IMR-90 (cell line): ENCODE data around the gene MS4A13. TPM values are rescaled to one million over a fixed set of nuclear protein-coding genes. Genes with fewer than 3 reads are reported as not detected.

Experiments
- ATAC-seq: fragments of 200-7000 bp; cut with Tn5 transposase; 2 replicates; pipeline ENCODE4 v1.9.1; 2020; ENCODE audit warnings: low read depth, mild to moderate bottlenecking, moderate library complexity
- BruUV-seq: library from RNA; stranded (reverse); fragments of 400-500 nt; replicated peaks from 2 replicates; lab custom pipeline; 2021; lab: Mats Ljungman, UMichigan
- CTCF ChIA-PET: fragments of 300-600 bp; formaldehyde crosslinking; extraction: SDS; loops from one replicate; lab custom pipeline; 2021; ENCODE audit warnings: antibody characterized with exemption; lab: Yijun Ruan, JAX
- POLR2A ChIA-PET: fragments of 300-600 bp; sonication (Branson Sonifier 250); formaldehyde crosslinking; loops from one replicate; lab custom pipeline; 2022; ENCODE audit warnings: antibody characterized with exemption; ENCODE audit not compliant: unreplicated experiment; lab: Charles Lee
- DNase-seq: peaks from one replicate; pipeline ENCODE4 v3.0.0; 2013
- H2AFZ ChIP-seq: replicated peaks from 2 replicates; pipeline ENCODE3; 2013; ENCODE audit warnings: low read length, mild to moderate bottlenecking; ENCODE audit not compliant: poor library complexity
- H2AK5ac ChIP-seq: 2 replicates; pipeline ENCODE4 v1.6.1; 2013; ENCODE audit warnings: low read depth, low read length, inconsistent platforms
- H2AK9ac ChIP-seq: replicated peaks from 2 replicates; pipeline ENCODE3; 2013; ENCODE audit warnings: mild to moderate bottlenecking, low read depth, low read length, moderate library complexity; ENCODE audit not compliant: poor library complexity
- H2BK120ac ChIP-seq: 2 replicates; pipeline ENCODE4 v1.6.1; 2013; ENCODE audit warnings: low read depth, low read length, inconsistent platforms
- H2BK15ac ChIP-seq: 3 replicates; pipeline ENCODE4 v1.6.1; 2013; ENCODE audit warnings: low read depth, low read length, inconsistent platforms
- H2BK20ac ChIP-seq: 2 replicates; pipeline ENCODE4 v1.6.1; 2013; ENCODE audit warnings: low read depth, mild to moderate bottlenecking, inconsistent platforms, low read length, moderate library complexity
- H2BK5ac ChIP-seq: 2 replicates; pipeline ENCODE4 v1.6.1; 2013; ENCODE audit warnings: mild to moderate bottlenecking, low read depth, low read length, inconsistent platforms; ENCODE audit not compliant: poor library complexity, severe bottlenecking
- H3K14ac ChIP-seq: replicated peaks from 2 replicates; pipeline ENCODE4 v1.6.1; 2013; ENCODE audit warnings: low read depth, low read length, inconsistent platforms
- H3K18ac ChIP-seq: 2 replicates; pipeline ENCODE4 v1.6.1; 2013; ENCODE audit warnings: low read depth, low read length, control low read depth
- H3K23ac ChIP-seq: 2 replicates; pipeline ENCODE4 v1.6.1; 2013; ENCODE audit warnings: low read depth, low read length, inconsistent platforms
- H3K27ac ChIP-seq: 2 replicates; pipeline ENCODE4 v1.5.1; 2013; ENCODE audit warnings: mild to moderate bottlenecking, control low read depth, low read length; ENCODE audit not compliant: insufficient read depth
- H3K27me3 ChIP-seq: 2 replicates; pipeline ENCODE4 v1.6.1; 2013; ENCODE audit warnings: low read length; ENCODE audit not compliant: control insufficient read depth, insufficient read depth
- H3K36me3 ChIP-seq: 2 replicates; pipeline ENCODE4 v1.6.1; 2013; ENCODE audit warnings: low read length, mixed read lengths; ENCODE audit not compliant: control insufficient read depth, insufficient read depth
- H3K4ac ChIP-seq: 2 replicates; pipeline ENCODE4 v1.6.1; 2013; ENCODE audit warnings: low read depth, low read length, inconsistent platforms
- H3K4me1 ChIP-seq: 2 replicates; pipeline ENCODE4 v1.6.1; 2013; ENCODE audit warnings: low read length, mixed read lengths; ENCODE audit not compliant: control insufficient read depth, insufficient read depth
- H3K4me2 ChIP-seq: 2 replicates; pipeline ENCODE4 v1.6.1; 2013; ENCODE audit warnings: low read depth, mild to moderate bottlenecking, control low read depth, low read length, moderate library complexity
- H3K4me3 ChIP-seq: 2 replicates; pipeline ENCODE4 v1.5.1; 2013; ENCODE audit warnings: low read depth, mild to moderate bottlenecking, control low read depth, low read length, moderate library complexity; ENCODE audit not compliant: insufficient read depth
- H3K56ac ChIP-seq: 2 replicates; pipeline ENCODE4 v1.6.1; 2013; ENCODE audit warnings: low read length, inconsistent platforms; ENCODE audit not compliant: insufficient read depth; ENCODE audit errors: extremely low read depth
- H3K79me1 ChIP-seq, 2 experiments: 2 replicates each; pipeline ENCODE4 v1.6.1; 2013; ENCODE audit warnings: low read length in 2 of 2, inconsistent platforms in 1 of 2, low read depth in 1 of 2
- H3K9ac ChIP-seq: 2 replicates; pipeline ENCODE4 v1.6.1; 2013; ENCODE audit warnings: low read depth, low read length, control low read depth
- H3K9me1 ChIP-seq: 2 replicates; pipeline ENCODE4 v1.6.1; 2013; ENCODE audit warnings: low read length, inconsistent platforms; ENCODE audit not compliant: insufficient read depth
- H3K9me3 ChIP-seq: 2 replicates; pipeline ENCODE4 v1.6.1; 2013; ENCODE audit warnings: low read length; ENCODE audit not compliant: control insufficient read depth, insufficient read depth
- H4K20me1 ChIP-seq: 2 replicates; pipeline ENCODE4 v1.6.1; 2013; ENCODE audit warnings: low read length, inconsistent platforms; ENCODE audit not compliant: insufficient read depth
- H4K5ac ChIP-seq: 2 replicates; pipeline ENCODE4 v1.6.1; 2013; ENCODE audit warnings: mild to moderate bottlenecking, low read depth, low read length, control low read depth
- H4K8ac ChIP-seq, 2 experiments: 2 replicates each; pipeline ENCODE4 v1.6.1; 2013; ENCODE audit warnings: low read depth in 2 of 2, low read length in 2 of 2, control low read depth in 1 of 2, inconsistent platforms in 1 of 2
- H4K91ac ChIP-seq: 2 replicates; pipeline ENCODE4 v1.6.1; 2013; ENCODE audit warnings: low read depth, low read length, inconsistent platforms; ENCODE audit not compliant: insufficient read depth
- BHLHE40 ChIP-seq: fragments of 150-350 bp; IDR thresholded peaks from 2 replicates; pipeline ENCODE4 v1.6.1; 2016; ENCODE audit warnings: mild to moderate bottlenecking, low read depth, low read length
- CEBPB ChIP-seq: IDR thresholded peaks from 2 replicates; pipeline ENCODE4 v1.6.1; 2012; ENCODE audit warnings: low read depth, low read length, improper control_type of control experiment
- CHD1 ChIP-seq: IDR thresholded peaks from 2 replicates; pipeline ENCODE4 v1.6.1; 2012; ENCODE audit warnings: low read depth, low read length, improper control_type of control experiment
- POLR2A ChIP-seq: IDR thresholded peaks from 2 replicates; pipeline ENCODE4 v1.6.1; 2012; ENCODE audit warnings: mild to moderate bottlenecking, low read depth, low read length
- WGBS, 2 experiments: methylation state at CpG; one replicate each; pipeline versions ENCODE4 v1.1.5 to v1.1.7; 2013; ENCODE audit warnings: missing lambda C conversion rate in 2 of 2; ENCODE audit not compliant: insufficient read length in 1 of 2; ENCODE audit errors: extremely low coverage in 2 of 2; 5-methylcytosine and 5-hydroxymethylcytosine counted together
- dilution Hi-C: fragments of 300-500 bp; cut with HindIII; formaldehyde crosslinking; loops from one replicate; pipeline ENCODE4 v1.14.3; 2018; ENCODE audit warnings: low sequenced_read_pairs; ENCODE audit not compliant: unreplicated experiment
- in situ Hi-C: fragments of 300-500 bp; cut with MboI; formaldehyde crosslinking; loops from 3 replicates; pipeline ENCODE4 v1.14.3; 2019; ENCODE audit warnings: low sequenced_read_pairs, inconsistent platforms, mixed read lengths
- intact Hi-C: fragments of 100-400 bp; cut with micrococcal nuclease; formaldehyde crosslinking; loops from 2 replicates; pipeline ENCODE4 v1.10.0; 2022
- polyA plus RNA-seq, 3 experiments: library from polyadenylated mRNA; depleted of rRNA; stranded (reverse); fragments of >200 nt; gene quantifications; 2 replicates each; pipeline ENCODE4 v1.2.3, GENCODE V29; 2012; ENCODE audit warnings: low replicate concordance in 1 of 3
- total RNA-seq: library from RNA; depleted of rRNA; stranded (reverse); fragments of >200 nt; gene quantifications from 2 replicates; pipeline ENCODE4 v1.2.3, GENCODE V29; 2012

The MS4A13 gene
- total and polyA plus RNA-seq, 2 of the 4 experiments (the other 2 are of a cell fraction) = not detected

- Histone ChIP-seq H3K4ac (no peak overlapping the region), H3K9me3 (peaks cover 4% of the 10 kb centered on the region; the same call in 1 of the 2 replicates), H3K27ac (no peak overlapping the region), H3K4me1 (no peaks in the 10 kb centered on the region), H3K14ac (no peak overlapping the region), H2BK120ac (no peak overlapping the region), H2BK5ac (no peak overlapping the region), H2AK5ac (no peak overlapping the region), H3K27me3 (no peaks in the 10 kb centered on the region), H4K91ac (no peak overlapping the region), H3K4me3 (no peak overlapping the region), H3K9ac (no peak overlapping the region), H4K20me1 (no peaks in the 10 kb centered on the region), H3K36me3 (no peaks in the 10 kb centered on the region), H2BK15ac (no peak overlapping the region), H2AFZ (no peak overlapping the region), H4K8ac (no peak overlapping the region), H2BK20ac (no peak overlapping the region), H3K4me2 (no peak overlapping the region), H3K9me1 (no peaks in the 10 kb centered on the region), H3K79me1 (no peaks in the 10 kb centered on the region), H3K18ac (no peak overlapping the region), H3K56ac (no peak overlapping the region), H4K5ac (no peak overlapping the region), H3K23ac (no peak overlapping the region), H2AK9ac (no peak overlapping the region)
- BruUV-seq = no TSS peak
- dilution Hi-C loops = no loop called here
- ChIA-PET POLR2A (no interaction called here), CTCF (no interaction called here)
- no peak for ATAC-seq
- intact Hi-C loops = no loop called here
- no peak for DNase-seq
- TF ChIP-seq CHD1 (no peak), BHLHE40 (no peak), POLR2A (no peak), CEBPB (no peak)
- in situ Hi-C loops = no loop called here
- WGBS, 2 experiments = no CpG with 5 or more reads among the region's 1 CpG
Measured at GRCh38 chr11:60570970-60571369, 55.8 kb downstream of the MS4A13 start.
